Stomach (tissue), 4 donors: ENCODE results near the gene SMCO4.

ENCODE experiments used
- CTCF ChIP-seq, 7 experiments: fragments of 450-650 bp in 4 of 7; fragments of 200-600 bp in 3 of 7; sonication (generic) in 3 of 7; IDR thresholded peaks; one replicate each; pipeline ENCODE4 v1.5.1; 2016 to 2019; ENCODE audit warnings: antibody characterized with exemption in 7 of 7, control low read depth in 2 of 7, mild to moderate bottlenecking in 1 of 7
- EP300 ChIP-seq: sonication (generic); formaldehyde crosslinking; IDR thresholded peaks from one replicate; pipeline ENCODE4 v1.6.1; 2017; ENCODE audit warnings: antibody characterized with exemption
- POLR2A ChIP-seq, 4 donors: fragments of 450-650 bp; IDR thresholded peaks; one replicate each; pipeline ENCODE4 v1.6.1; 2016; ENCODE audit warnings: antibody characterized with exemption in 4 of 4, control low read depth in 2 of 4, mild to moderate bottlenecking in 1 of 4, moderate library complexity in 1 of 4

GRCh38 chr11:93513772-93514171, 29.4 kb downstream of the SMCO4 start:
- no peak for TF ChIP-seq CTCF (IDR thresholded peaks at IDR 0.05)
- no peak for TF ChIP-seq POLR2A (IDR thresholded peaks at IDR 0.05)
- TF ChIP-seq EP300, result no peak
